ENCODE measurements around the gene TRIM67.

TRIM67 gene

GRCh38 chr1:231172411-231172810 lies 10.6 kb downstream of the TRIM67 start:
- H3K9me3 ChIP-seq, result no peaks in the 10 kb centered on the region
- peaks cover 88% of the 10 kb centered on the region for H3K27me3 ChIP-seq
- TF ChIP-seq, protein P1, sequence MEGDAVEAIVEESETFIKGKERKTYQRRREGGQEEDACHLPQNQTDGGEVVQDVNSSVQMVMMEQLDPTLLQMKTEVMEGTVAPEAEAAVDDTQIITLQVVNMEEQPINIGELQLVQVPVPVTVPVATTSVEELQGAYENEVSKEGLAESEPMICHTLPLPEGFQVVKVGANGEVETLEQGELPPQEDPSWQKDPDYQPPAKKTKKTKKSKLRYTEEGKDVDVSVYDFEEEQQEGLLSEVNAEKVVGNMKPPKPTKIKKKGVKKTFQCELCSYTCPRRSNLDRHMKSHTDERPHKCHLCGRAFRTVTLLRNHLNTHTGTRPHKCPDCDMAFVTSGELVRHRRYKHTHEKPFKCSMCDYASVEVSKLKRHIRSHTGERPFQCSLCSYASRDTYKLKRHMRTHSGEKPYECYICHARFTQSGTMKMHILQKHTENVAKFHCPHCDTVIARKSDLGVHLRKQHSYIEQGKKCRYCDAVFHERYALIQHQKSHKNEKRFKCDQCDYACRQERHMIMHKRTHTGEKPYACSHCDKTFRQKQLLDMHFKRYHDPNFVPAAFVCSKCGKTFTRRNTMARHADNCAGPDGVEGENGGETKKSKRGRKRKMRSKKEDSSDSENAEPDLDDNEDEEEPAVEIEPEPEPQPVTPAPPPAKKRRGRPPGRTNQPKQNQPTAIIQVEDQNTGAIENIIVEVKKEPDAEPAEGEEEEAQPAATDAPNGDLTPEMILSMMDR (IDR thresholded peaks at IDR 0.05), result no peak
- no peak overlapping the region for H3K27ac ChIP-seq
- H3K4me3 ChIP-seq (ENCODE audit: low read depth in 1 of 2, low read length in 1 of 2), result no peak overlapping the region
- H3K36me3 ChIP-seq, result no peaks in the 10 kb centered on the region
- H3K4me1 ChIP-seq (ENCODE audit: control insufficient read depth in 1 of 2, insufficient read depth in 1 of 2, low read depth in 1 of 2, low read length in 1 of 2), result no peaks in the 10 kb centered on the region

DNA sequence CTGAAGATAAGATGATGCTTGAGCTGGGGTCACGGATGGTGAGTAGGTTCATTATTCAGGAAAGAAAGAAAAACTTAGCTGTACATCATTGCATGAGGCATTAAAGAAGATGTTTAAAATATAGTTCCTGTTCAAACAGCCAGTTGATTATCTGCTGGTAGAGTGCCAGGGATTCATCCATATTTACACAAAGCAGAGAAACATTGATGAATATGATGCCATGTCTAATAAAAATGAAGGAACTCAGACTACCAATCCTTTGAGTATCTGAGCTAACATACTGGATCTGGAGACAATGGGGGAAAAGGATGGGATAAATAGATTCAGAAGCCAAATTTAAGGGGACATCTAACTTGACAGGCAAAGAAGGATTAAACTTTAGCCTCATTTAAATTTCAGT lies 14.6 kb downstream of the TRIM67 start:
- TF ChIP-seq, protein P1 (IDR thresholded peaks at IDR 0.05), result no peak
- Histone ChIP-seq H3K9me3 (no peaks in the 10 kb centered on the region), H3K4me1 (ENCODE audit: control insufficient read depth in 1 of 2, insufficient read depth in 1 of 2, low read depth in 1 of 2, low read length in 1 of 2) (no peaks in the 10 kb centered on the region), H3K36me3 (no peaks in the 10 kb centered on the region), H3K27me3 (peaks cover 100% of the 10 kb centered on the region), H3K27ac (no peak overlapping the region), H3K4me3 (ENCODE audit: low read depth in 1 of 2, low read length in 1 of 2) (no peak overlapping the region)

DNA sequence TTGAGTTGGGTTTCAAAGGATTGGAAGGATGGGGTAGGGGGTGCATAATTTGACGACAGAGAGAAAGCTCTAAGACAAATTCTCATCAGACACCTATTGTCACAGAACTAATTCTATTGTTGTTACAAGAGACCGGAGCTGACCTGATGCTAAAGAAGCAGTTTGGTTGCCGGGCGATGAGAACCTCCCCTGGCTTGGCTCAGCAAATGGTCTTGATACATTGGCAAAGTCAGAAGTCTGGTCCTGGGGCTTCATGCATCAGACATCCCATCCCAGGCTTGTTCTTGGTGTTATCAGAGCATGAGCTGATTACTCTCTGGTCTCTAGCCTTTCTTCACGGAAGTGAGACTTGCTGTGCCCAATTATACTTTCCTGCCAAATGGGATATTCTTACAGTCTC lies 15.4 kb downstream of the TRIM67 start:
- Histone ChIP-seq H3K4me3 (ENCODE audit: low read depth in 1 of 2, low read length in 1 of 2) (no peak overlapping the region), H3K9me3 (no peaks in the 10 kb centered on the region), H3K36me3 (no peaks in the 10 kb centered on the region), H3K27ac (no peak overlapping the region), H3K27me3 (peaks cover 99% of the 10 kb centered on the region), H3K4me1 (ENCODE audit: control insufficient read depth in 1 of 2, insufficient read depth in 1 of 2, low read depth in 1 of 2, low read length in 1 of 2) (no peaks in the 10 kb centered on the region)
- TF ChIP-seq, protein P1 (IDR thresholded peaks at IDR 0.05), result no peak

DNA sequence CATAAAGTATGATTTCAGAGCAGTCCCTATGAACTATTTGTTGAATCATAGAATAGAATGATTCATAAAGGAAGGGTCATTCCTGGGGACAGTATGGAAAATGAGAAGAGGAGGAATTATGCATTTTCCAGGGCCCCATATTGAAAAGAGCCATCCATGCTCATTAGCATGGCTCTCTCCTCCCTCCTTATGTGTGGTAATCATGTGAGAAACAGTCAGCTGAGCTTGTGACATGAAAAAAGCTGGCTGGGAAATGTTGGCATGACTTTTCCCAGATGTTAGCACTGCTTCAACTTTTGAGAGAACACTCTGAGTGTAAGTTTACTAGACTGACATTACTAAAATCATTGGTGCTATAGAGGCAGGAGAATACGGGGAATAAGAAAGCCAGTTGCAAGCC lies 16.1 kb downstream of the TRIM67 start:
- no peak overlapping the region for H3K4me3 ChIP-seq (ENCODE audit: low read depth in 1 of 2, low read length in 1 of 2)
- no peaks in the 10 kb centered on the region for H3K9me3 ChIP-seq
- TF ChIP-seq, protein P1 (IDR thresholded peaks at IDR 0.05), result no peak
- no peak overlapping the region for H3K27ac ChIP-seq
- H3K36me3 ChIP-seq, result no peaks in the 10 kb centered on the region
- peaks cover 98% of the 10 kb centered on the region for H3K27me3 ChIP-seq
- no peaks in the 10 kb centered on the region for H3K4me1 ChIP-seq (ENCODE audit: control insufficient read depth in 1 of 2, insufficient read depth in 1 of 2, low read depth in 1 of 2, low read length in 1 of 2)

DNA sequence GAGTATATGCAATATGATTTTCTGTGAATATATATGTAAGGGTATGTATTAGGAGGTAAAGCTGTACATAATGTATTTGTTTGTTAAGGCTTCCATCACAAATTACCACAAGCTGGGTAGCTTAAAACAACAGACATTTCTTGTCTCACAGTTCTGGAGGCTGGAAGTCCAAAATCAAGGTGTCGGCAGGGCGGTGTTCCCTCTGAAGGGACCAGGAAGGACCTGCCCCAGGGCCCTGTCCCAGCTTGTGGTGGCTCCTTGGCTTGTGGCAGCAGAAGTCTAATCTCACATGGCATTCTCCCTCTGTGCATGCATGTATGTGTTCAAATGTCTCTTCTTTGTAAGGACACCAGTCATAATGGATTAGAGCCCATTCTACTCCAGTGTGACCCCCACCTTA lies 17.1 kb downstream of the TRIM67 start:
- no peaks in the 10 kb centered on the region for H3K9me3 ChIP-seq
- H3K36me3 ChIP-seq, result no peaks in the 10 kb centered on the region
- peaks cover 98% of the 10 kb centered on the region for H3K27me3 ChIP-seq
- H3K27ac ChIP-seq, result no peak overlapping the region
- H3K4me1 ChIP-seq (ENCODE audit: control insufficient read depth in 1 of 2, insufficient read depth in 1 of 2, low read depth in 1 of 2, low read length in 1 of 2), result no peaks in the 10 kb centered on the region
- H3K4me3 ChIP-seq (ENCODE audit: low read depth in 1 of 2, low read length in 1 of 2), result no peak overlapping the region
- TF ChIP-seq, protein P1 (IDR thresholded peaks at IDR 0.05), result no peak

DNA sequence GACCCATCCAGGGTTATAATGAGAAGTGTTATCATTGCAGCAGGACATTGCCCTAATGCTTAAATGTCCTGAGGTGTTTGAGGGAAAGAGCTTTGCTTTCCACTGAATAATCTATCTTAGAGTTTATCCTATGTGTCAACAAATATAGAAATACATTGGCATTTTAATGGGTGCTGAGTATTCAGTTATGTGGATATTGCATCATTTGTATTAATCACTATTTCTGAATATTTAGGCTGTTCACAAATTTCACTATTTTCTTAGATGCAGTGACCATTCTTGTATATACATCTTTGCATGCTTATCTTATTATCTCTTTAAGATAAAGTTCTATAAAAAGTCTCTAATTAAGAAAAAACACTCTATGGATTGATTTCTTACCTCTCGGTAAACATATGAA lies 18.2 kb downstream of the TRIM67 start:
- no peaks in the 10 kb centered on the region for H3K4me1 ChIP-seq (ENCODE audit: control insufficient read depth in 1 of 2, insufficient read depth in 1 of 2, low read depth in 1 of 2, low read length in 1 of 2)
- H3K27me3 ChIP-seq, result peaks cover 98% of the 10 kb centered on the region
- no peak overlapping the region for H3K4me3 ChIP-seq (ENCODE audit: low read depth in 1 of 2, low read length in 1 of 2)
- no peaks in the 10 kb centered on the region for H3K9me3 ChIP-seq
- TF ChIP-seq, protein P1 (IDR thresholded peaks at IDR 0.05), result no peak
- no peaks in the 10 kb centered on the region for H3K36me3 ChIP-seq
- H3K27ac ChIP-seq, result no peak overlapping the region

Data from neutrophil (primary cell).